KOPT-K1 (cell line): ENCODE results near the gene DMXL2.
"Not testable (repeated sequence)": the region's sequence is repeated elsewhere in the genome, so short reads cannot be mapped to it uniquely, and the experiment has no call there.

Experiments
- H3K27ac ChIP-seq: fragments of 200-600 bp; sonication (generic); 2 replicates; pipeline ENCODE4 v1.5.1; 2016; ENCODE audit warnings: antibody characterized with exemption, mild to moderate bottlenecking, low read depth, low read length; ENCODE audit not compliant: poor library complexity, severe bottlenecking
- H3K36me3 ChIP-seq: fragments of 200-600 bp; sonication (generic); 2 replicates; pipeline ENCODE4 v1.5.1; 2017; ENCODE audit warnings: antibody characterized with exemption, mild to moderate bottlenecking, low read length, moderate library complexity; ENCODE audit not compliant: insufficient read depth
- H3K9me3 ChIP-seq: fragments of 200-600 bp; sonication (generic); 2 replicates; pipeline ENCODE4 v1.5.1; 2017; ENCODE audit warnings: antibody characterized with exemption, low read length, mild to moderate bottlenecking; ENCODE audit not compliant: insufficient read depth, poor library complexity, severe bottlenecking

The DMXL2 gene

DNA sequence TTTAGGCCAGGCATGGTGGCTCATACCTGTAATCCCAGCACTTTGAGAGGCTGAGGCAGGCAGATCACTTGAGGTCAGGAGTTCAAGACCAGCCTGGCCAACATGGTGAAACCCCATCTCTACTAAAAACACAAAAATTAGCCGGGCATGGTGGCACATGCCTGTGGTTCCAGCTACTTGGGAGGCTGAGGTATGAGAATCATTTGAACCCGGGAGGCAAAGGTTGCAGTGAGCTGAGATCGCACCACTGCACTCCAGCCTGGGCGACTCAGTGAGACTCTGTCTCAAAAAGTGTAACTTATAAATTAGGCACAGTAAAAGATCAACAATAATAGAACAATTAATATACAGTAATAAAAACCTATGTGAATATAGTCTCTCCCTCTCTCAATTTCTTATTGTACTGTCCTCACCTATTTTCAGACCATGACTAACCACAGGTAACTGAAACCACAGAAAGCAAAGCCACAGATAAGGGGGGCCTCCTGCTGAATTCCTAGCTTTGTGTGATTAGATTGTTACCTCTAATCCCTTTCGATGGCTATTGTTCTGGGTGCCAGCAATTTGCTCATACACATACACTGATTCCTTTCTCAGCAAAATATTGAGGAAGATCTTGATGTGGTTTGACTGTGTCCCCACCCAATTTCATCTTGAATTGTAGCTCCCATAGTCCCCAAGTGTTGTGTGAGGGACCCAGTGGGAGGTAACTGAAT is 176.4 kb downstream of the DMXL2 start:
- H3K9me3 ChIP-seq, H3K27ac ChIP-seq: not testable (repeated sequence)
- H3K36me3 ChIP-seq = peaks cover 33% of the 10 kb centered on the region

DNA sequence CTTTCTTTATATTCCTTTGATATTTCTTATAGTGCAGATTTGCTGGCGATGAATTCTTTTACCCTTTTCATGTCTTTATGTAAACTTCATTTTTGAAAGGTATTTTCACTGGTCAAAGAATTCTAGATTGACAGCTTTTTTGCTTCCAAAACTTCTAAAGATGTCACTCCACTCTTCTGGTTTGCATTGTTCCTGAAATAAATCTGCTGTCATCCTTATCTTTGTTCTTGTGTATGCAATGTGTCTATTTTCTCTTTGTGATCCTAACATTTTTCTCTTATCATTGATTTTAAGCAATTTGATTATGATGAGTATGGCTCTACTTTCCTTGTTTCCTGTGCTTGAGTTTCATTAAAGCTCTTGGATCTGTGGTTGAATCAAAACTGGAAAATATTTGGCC is 177.8 kb downstream of the DMXL2 start:
- Histone ChIP-seq H3K9me3 (no peaks in the 10 kb centered on the region), H3K36me3 (peaks cover 21% of the 10 kb centered on the region), H3K27ac (no peak overlapping the region)

DNA sequence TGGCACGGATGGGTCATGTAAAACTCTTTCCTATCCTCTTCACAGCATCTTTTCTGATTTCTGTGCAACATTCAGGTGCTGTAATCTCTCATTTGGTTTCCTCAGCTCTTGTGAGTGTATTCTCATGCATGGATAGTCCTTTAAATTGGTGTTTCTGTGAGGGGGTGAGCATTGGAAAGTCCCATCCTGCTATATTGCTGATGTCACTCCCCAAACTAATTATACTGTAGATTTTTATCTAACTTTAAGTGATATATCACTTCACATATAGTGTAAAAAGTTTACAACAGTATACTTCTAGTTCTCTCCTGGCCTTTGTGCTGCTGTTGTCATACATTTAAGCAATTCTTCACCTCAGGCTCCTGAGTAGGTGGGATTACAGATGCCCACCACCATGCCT is 178.5 kb downstream of the DMXL2 start:
- peaks cover 14% of the 10 kb centered on the region for H3K36me3 ChIP-seq
- H3K9me3 ChIP-seq = no peaks in the 10 kb centered on the region
- H3K27ac ChIP-seq = no peak overlapping the region

DNA sequence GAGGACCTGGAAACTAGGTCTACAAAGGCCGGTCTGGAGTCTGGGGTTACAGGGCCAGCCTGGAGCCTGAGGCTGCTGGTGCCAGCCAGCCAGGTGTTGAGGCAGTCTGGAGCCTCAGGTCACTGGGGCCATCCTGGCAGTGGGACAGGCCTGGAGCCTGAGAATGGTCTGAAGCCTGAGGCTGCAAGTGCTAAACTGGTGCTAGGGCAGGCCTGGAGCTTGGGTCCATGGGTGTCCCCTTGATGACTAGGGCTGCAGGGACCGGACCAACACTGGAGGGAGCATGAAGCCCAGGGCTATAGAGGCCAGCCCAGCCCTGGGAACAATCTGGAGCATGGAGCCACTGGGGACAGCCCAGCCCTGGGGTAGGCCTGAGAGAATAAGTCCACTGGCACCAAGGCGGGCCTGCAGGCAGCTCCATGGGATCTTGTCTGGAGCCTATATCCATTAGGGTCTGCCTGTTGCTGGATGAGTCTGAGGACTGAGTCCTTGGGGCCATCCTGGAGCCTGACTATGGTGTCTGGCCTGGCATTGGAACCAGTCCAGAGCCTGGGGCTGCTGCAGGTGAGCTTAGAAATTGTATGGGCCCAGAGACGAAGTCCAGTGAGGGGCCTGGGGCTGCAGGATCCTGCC is 179.2 kb downstream of the DMXL2 start:
- Histone ChIP-seq H3K9me3 (no peaks in the 10 kb centered on the region), H3K27ac (no peak overlapping the region), H3K36me3 (peaks cover 7% of the 10 kb centered on the region; the same call in 1 of the 2 replicates)

DNA sequence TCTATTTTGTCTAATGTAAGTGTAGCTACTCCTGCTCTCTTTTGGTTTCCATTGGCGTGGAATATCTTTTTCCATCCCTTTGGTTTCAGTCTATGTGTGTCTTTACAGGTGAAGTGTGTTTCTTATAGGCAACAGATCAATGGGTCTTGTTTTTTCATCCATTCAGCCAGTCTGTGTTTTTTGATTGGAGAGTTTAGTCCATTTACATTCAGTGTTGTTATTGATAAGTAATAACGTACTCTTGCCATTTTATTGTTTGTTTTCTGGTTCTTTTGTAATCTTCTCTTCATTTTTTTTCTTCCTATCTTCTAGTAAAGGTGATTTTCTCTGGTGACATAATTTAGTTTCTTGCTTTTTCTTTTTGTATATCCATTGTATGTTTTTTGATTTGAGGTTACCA is 184.0 kb downstream of the DMXL2 start:
- Histone ChIP-seq H3K36me3 (no peaks in the 10 kb centered on the region), H3K9me3 (no peaks in the 10 kb centered on the region), H3K27ac (no peak overlapping the region)

DNA sequence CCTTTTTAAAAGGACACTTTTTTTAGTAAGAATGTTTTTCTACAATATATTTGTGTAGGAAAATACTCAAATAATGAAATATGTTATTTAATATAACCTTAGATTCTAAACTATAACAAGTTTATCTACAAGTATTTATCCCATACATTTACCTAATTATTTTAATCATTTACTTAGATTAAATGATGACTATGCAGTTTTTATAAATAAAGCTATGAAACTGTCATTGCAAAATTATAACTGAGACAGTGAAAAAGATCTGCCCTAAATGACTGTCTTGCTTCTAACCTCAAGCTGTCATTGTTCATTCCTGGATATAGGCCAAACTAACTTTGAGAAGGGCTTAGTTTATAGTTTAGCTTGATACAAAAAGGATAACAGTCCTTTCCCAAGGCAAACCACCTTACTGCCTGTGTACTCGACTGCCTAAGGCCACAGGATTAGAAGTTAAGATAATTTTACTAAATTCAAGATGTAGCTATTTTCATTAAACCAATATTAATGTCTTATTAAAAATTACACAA is 197.0 kb downstream of the DMXL2 start:
- Histone ChIP-seq H3K36me3 (no peaks in the 10 kb centered on the region), H3K9me3 (no peaks in the 10 kb centered on the region), H3K27ac (no peak overlapping the region)

DNA sequence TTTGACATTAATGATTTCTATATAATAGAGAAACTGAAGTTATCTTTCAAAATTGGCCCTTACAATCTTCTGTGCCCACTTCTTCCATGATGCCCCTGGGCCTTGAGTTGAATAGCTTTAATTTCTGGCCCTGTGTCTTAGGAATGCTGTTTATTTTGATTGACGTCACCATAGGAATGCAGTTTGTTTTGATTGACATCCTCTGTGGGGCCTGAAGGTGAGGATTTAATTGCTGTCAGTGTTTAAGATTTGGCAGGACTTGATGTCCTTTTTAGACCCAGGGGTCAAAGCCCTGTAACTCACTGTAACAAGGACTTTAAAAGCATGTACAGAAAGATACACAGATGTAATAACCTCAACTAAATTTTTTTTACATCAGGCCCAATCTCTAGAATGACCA is 197.8 kb downstream of the DMXL2 start:
- Histone ChIP-seq H3K27ac (no peak overlapping the region), H3K36me3 (no peaks in the 10 kb centered on the region), H3K9me3 (no peaks in the 10 kb centered on the region)

DNA sequence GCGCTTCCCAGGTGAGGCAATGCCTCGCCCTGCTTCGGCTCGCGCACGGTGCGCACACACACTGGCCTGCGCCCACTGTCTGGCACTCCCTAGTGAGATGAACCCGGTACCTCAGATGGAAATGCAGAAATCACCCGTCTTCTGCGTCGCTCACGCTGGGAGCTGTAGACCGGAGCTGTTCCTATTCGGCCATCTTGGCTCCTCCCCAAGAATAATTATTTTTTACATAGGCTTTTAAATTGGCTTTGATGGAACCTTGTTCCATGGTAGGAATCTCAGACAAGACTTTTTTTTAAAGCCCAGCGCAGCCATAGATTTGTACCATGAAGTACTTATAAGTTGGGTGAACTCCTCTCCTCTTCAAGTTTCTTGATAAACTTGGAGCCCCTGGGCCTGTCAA is 199.5 kb downstream of the DMXL2 start:
- not testable (repeated sequence) for H3K36me3 ChIP-seq, H3K27ac ChIP-seq, H3K9me3 ChIP-seq

DNA sequence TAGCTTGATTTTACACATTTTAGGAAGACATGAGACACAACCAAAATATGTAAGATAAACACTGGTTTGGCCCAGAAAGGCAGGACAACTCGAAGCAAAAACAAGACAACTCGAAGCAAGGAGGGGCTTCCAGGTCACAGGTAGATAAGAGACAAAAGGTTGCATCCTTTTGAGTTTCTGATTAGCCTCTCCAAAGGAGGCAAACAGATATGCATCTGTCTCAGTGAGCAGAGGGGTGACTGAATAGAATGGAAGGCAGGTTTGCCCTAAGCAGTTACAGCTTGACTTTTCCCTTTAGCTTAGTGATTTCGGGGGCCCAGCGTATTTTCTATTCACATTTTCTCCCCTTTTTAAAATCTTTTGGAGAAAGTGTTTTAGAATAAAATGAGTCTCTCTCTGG is 206.4 kb downstream of the DMXL2 start:
- H3K27ac ChIP-seq = no peak overlapping the region
- H3K9me3 ChIP-seq = no peaks in the 10 kb centered on the region
- H3K36me3 ChIP-seq = no peaks in the 10 kb centered on the region

DNA sequence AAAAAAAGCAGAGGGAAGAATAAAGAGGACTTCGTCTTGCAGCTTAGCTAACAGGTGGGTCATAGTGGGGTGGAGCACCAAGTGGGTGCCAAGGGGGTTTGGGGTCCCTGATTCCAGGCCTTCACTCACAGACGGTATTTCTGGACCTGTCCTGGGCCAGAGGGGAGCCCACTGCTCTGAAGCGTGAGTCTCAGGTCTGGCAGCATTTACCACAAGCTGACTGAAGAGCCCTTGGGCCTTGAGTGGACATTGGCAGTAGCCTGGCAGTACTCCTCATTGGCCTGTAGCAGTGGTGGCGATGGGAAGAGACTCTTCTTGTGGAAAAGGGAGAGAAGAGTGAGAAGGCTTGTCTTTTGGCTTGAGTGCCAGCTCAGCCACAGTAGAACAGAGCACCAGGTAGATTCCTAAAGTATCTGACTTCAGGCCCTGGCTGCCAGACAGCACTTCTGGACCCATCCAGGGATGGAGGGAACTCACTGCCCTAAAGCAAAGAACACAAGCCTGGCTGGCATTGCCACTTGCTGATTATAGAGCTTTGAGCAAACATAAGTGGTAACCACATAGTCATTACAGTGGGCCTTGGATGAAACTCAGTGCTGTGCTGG is 208.2 kb downstream of the DMXL2 start:
- Histone ChIP-seq H3K27ac (no peak overlapping the region), H3K9me3 (no peaks in the 10 kb centered on the region), H3K36me3 (no peaks in the 10 kb centered on the region)

DNA sequence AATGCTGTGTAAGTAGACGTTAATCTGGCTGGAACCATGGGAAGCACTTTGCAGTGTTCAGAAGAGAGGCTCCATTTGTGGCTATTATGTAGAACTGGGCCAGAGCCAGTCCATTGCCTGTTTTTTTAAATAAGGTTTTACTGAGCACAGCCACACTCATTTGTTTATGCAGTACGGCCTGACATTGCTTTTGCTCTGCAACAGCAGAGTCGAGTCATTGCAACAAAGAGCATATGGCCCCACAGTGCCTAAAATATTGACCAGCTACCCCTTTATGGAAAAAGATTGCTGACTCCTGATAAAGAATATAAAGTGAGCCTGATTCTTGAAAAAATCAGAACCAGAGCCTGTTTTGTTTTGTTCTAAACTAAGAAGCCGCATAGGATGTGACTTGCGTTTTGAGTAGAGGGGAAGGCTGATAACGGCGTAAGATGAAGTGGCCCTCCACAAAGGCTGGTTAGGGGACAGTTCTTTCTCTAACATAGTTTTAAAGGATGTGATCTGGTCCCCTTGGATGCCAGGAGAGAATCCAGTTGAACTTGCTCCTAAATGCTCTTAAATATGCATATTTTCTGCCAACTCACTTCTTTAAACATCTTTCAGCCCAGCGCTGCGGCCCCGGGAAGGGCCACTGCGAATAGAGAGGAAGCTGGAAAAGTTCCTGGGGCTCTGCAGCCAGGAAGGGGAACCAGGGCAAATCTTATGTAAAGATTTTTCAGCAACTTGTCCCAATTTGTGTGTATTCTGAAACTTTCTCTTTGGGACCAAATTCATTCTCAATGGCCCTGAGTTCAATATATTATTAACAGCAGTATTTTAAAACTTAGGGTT is 216.7 kb downstream of the DMXL2 start:
- Histone ChIP-seq H3K36me3 (no peaks in the 10 kb centered on the region), H3K27ac (no peak overlapping the region)

DNA sequence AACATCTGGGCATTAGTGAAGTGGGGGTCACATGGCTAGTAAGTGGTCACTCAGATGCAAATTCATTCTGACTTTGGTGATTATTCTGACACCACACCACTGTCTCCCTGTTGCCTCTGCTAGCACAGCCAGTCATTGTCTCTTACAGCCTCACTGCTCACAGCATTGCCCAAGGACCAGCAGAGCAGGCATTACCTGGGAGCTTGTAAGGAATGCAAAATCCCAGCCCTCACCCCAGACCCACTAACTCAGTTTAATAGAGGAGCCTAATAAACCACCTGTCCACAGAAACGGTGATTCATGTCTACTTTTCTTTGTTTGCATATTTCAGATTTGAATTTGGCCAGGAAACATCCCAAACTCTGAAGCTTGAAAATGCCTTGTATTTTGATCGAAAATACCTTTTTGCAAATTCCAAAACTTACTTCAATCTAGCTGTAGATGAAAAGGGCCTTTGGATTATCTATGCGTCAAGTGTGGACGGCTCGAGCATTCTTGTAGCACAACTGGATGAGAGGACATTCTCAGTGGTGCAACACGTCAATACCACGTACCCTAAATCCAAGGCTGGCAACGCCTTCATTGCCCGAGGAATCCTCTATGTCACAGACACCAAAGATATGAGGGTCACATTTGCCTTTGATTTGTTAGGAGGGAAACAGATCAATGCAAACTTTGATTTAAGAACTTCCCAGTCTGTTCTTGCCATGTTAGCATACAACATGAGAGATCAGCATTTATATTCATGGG is 218.4 kb downstream of the DMXL2 start:
- H3K9me3 ChIP-seq = no peaks in the 10 kb centered on the region
- no peaks in the 10 kb centered on the region for H3K36me3 ChIP-seq
- H3K27ac ChIP-seq = no peak overlapping the region

More for the DNA sequence above, 216.7 kb downstream of the DMXL2 start:
- no peaks in the 10 kb centered on the region for H3K9me3 ChIP-seq

DNA sequence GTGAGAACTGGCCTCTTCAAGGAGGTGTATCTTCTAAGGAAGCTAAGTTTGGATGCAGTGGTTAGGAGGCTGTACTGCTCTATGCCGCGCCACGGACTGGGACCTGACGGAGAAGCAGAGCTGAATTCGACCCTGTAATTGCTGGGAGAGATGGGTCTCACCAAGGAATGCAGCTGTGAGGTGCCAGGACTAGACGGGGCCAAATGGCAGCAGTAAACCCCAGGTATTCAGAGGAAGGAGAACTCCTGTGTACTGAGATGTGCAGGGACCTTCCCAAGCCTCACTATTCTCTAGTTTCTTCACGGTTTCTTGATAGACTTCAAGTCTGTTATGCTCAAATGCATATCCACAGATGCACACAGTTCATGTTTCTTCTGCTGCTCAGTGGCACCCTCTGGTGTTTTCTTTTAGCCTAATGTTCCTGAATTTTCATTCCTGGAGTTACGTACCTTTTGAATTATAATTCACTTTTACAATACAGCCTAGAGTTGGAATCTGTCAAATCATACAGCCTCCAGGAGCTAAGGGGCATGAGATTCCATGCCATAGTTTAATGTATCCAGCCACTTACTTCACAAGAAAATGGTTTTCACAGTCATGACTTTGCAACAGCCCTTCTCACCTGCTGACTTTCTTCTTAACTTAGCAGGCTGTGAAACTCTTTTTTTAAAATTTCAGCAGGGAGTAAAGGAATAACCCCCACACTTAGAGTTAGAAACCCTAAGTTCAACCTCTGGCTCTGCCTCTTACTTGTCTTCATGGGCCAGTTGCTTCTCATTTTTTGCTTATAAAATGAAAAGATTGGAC is 219.3 kb downstream of the DMXL2 start:
- H3K27ac ChIP-seq = no peak overlapping the region
- no peaks in the 10 kb centered on the region for H3K36me3 ChIP-seq
- H3K9me3 ChIP-seq = no peaks in the 10 kb centered on the region
